Daoy (cell line): ENCODE results near the gene RIT2. TPM values are rescaled to one million over a fixed set of nuclear protein-coding genes. Genes with fewer than 3 reads are reported as not detected.
"Not testable (repeated sequence)": the region's sequence is repeated elsewhere in the genome, so short reads cannot be mapped to it uniquely, and the experiment has no call there.

Experiments used
- DNase-seq: peaks from one replicate; pipeline ENCODE4 v3.0.0-alpha.2; 2015; ENCODE audit warnings: low read depth
- total RNA-seq: library from RNA; depleted of rRNA; stranded (reverse); fragments of >200 nt; shearing (Covaris generic); gene quantifications from 2 replicates; pipeline ENCODE4 v1.2.3, GENCODE V29; 2014

Gene RIT2
- total RNA-seq, 1 experiment from 2014 or later, result not detected

- DNase-seq, result no peak
Measured at GRCh38 chr18:42838546-42839145, 276.8 kb downstream of the RIT2 start.

- DNase-seq, result no peak
Measured at GRCh38 chr18:42830936-42831335, 284.5 kb downstream of the RIT2 start.

- DNase-seq, result no peak
Measured at GRCh38 chr18:42828881-42829280, 286.6 kb downstream of the RIT2 start.

- no peak for DNase-seq
Measured at GRCh38 chr18:42824178-42824577, 291.3 kb downstream of the RIT2 start.

- no peak for DNase-seq
Measured at GRCh38 chr18:42822711-42823110, 292.8 kb downstream of the RIT2 start.

- DNase-seq, result no peak
Measured at GRCh38 chr18:42821492-42821891, 294.0 kb downstream of the RIT2 start.

GRCh38 chr18:42814618-42815017, 300.9 kb downstream of the RIT2 start:
- DNase-seq, result no peak

- no peak for DNase-seq
Measured at GRCh38 chr18:42814184-42814583, 301.3 kb downstream of the RIT2 start.

GRCh38 chr18:42813570-42813969, 301.9 kb downstream of the RIT2 start:
- DNase-seq, result no peak

- no peak for DNase-seq
Measured at GRCh38 chr18:42807887-42808286, 307.6 kb downstream of the RIT2 start.

GRCh38 chr18:42801706-42802105, 313.8 kb downstream of the RIT2 start:
- no peak for DNase-seq

GRCh38 chr18:42798606-42799170, 316.8 kb downstream of the RIT2 start:
- no peak for DNase-seq

- DNase-seq, result not testable (repeated sequence)
Measured at GRCh38 chr18:42795213-42795789, 320.2 kb downstream of the RIT2 start.

- no peak for DNase-seq
Measured at GRCh38 chr18:42792731-42793130, 322.8 kb downstream of the RIT2 start.

GRCh38 chr18:42784632-42785031, 330.9 kb downstream of the RIT2 start:
- DNase-seq, result no peak

- DNase-seq, result no peak
Measured at GRCh38 chr18:42782929-42783328, 332.6 kb downstream of the RIT2 start.

- DNase-seq, result no peak
Measured at GRCh38 chr18:42781298-42781815, 334.1 kb downstream of the RIT2 start.

GRCh38 chr18:42780171-42780570, 335.3 kb downstream of the RIT2 start:
- DNase-seq, result no peak

- no peak for DNase-seq
Measured at GRCh38 chr18:42778445-42779042, 336.9 kb downstream of the RIT2 start.

GRCh38 chr18:42778024-42778423, 337.5 kb downstream of the RIT2 start:
- no peak for DNase-seq

- no peak for DNase-seq
Measured at GRCh38 chr18:42773870-42774269, 341.6 kb downstream of the RIT2 start.

- no peak for DNase-seq
Measured at GRCh38 chr18:42771936-42772335, 343.5 kb downstream of the RIT2 start.

- no peak for DNase-seq
Measured at GRCh38 chr18:42765302-42765701, 350.2 kb downstream of the RIT2 start.
